OCI-LY7 (cell line): ENCODE measurements around the gene SLC35E2B.
"Not testable (repeated sequence)": the region's sequence is repeated elsewhere in the genome, so short reads cannot be mapped to it uniquely, and the experiment has no call there.

Experiments
- CTCF ChIP-seq: fragments of 200-600 bp; sonication (generic); conservative IDR thresholded peaks from 2 replicates; pipeline ENCODE4 v1.5.1; 2014; ENCODE audit warnings: mild to moderate bottlenecking, antibody characterized with exemption, low read length, moderate library complexity, mixed read lengths
- EZH2phosphoT487 ChIP-seq: fragments of 200-600 bp; sonication (generic); IDR thresholded peaks from 2 replicates; pipeline ENCODE4 v1.6.1; 2018; ENCODE audit warnings: low read depth, borderline replicate concordance, mild to moderate bottlenecking, mixed run types, antibody characterized with exemption, low read length, moderate library complexity, mixed read lengths

- not testable (repeated sequence) for TF ChIP-seq CTCF, EZH2phosphoT487
Observed at GRCh38 chr1:1738799-1739337, 46.3 kb upstream of the SLC35E2B start.
